Measurements from ENCODE around the gene LPP. TPM values are rescaled to one million over a fixed set of nuclear protein-coding genes. Genes with fewer than 3 reads are reported as not detected.
A peak's percentile ranks its signal among the peaks of the same experiment; 100 is the strongest.

Gene LPP
- total and polyA plus RNA-seq, 2 of the 13 experiments (the other 11 are each of a cell fraction or from before 2014, with no cell fraction given) = 19.2 to 29.9 TPM

DNA sequence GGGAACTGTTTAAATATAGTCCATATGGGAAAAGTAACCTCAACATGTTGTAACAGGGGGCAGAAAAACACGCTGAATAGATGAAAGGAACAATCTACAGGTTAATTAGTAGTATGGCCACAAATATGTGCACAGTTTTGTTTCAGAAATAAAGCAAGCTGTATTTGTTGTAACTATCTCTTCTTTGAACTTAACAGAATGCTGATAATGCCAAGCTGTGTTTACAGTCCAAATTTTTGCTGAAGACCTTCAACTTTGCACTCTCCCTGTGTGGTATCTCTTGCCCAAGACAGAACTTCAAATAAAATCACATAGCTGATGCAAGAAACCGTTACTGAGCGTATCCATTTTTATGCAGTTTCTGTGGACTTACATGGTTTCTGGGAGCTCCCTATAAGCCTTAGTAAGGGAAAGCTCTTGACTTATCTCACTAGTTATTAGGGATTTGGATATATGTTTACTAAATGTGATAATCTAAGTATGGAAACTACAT is 592.4 kb downstream of the LPP start (continued):
- TF ChIP-seq, protein P1, sequence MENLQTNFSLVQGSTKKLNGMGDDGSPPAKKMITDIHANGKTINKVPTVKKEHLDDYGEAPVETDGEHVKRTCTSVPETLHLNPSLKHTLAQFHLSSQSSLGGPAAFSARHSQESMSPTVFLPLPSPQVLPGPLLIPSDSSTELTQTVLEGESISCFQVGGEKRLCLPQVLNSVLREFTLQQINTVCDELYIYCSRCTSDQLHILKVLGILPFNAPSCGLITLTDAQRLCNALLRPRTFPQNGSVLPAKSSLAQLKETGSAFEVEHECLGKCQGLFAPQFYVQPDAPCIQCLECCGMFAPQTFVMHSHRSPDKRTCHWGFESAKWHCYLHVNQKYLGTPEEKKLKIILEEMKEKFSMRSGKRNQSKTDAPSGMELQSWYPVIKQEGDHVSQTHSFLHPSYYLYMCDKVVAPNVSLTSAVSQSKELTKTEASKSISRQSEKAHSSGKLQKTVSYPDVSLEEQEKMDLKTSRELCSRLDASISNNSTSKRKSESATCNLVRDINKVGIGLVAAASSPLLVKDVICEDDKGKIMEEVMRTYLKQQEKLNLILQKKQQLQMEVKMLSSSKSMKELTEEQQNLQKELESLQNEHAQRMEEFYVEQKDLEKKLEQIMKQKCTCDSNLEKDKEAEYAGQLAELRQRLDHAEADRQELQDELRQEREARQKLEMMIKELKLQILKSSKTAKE (CRISPR knock-in tag; IDR thresholded peaks at IDR 0.05; ENCODE audit: borderline replicate concordance) = no peak
- TF ChIP-seq TSC22D2 (CRISPR knock-in tag; IDR thresholded peaks at IDR 0.05; ENCODE audit: borderline replicate concordance) (0 out of 2 replicates have a peak, but pooled peaks have one; percentile 25), FOXJ3 (CRISPR knock-in tag; IDR thresholded peaks at IDR 0.05; ENCODE audit: borderline replicate concordance) (peak; percentile 100), TMF1 (CRISPR knock-in tag; IDR thresholded peaks at IDR 0.05; ENCODE audit: low read depth) (no peak), TP53 (CRISPR knock-in tag; conservative IDR thresholded peaks at IDR 0.05) (peak; percentile 90), RXRB (CRISPR knock-in tag; IDR thresholded peaks at IDR 0.05; ENCODE audit: borderline replicate concordance) (peak; percentile 95), ZNF468 (CRISPR knock-in tag; IDR thresholded peaks at IDR 0.05) (no peak), ZNF296 (CRISPR knock-in tag; conservative IDR thresholded peaks at IDR 0.05) (no peak), YEATS4 (CRISPR knock-in tag; IDR thresholded peaks at IDR 0.05; ENCODE audit: borderline replicate concordance) (peak; percentile 84), ZNF326 (CRISPR knock-in tag; IDR thresholded peaks at IDR 0.05; ENCODE audit: borderline replicate concordance) (no peak), ZNF678 (CRISPR knock-in tag; IDR thresholded peaks at IDR 0.05) (no peak), MAFK (conservative IDR thresholded peaks at IDR 0.05 in 1 of 2, IDR thresholded peaks at IDR 0.05 in 1 of 2; ENCODE audit: low read length in 2 of 2) (peak in 1 of 2 experiments; percentile 76; a peak in 3 of 4 replicates), ZNF879 (CRISPR knock-in tag; IDR thresholded peaks at IDR 0.05) (no peak), ISL2 (CRISPR knock-in tag; IDR thresholded peaks at IDR 0.05) (peak; percentile 100)
- TF ChIP-seq, protein P2, sequence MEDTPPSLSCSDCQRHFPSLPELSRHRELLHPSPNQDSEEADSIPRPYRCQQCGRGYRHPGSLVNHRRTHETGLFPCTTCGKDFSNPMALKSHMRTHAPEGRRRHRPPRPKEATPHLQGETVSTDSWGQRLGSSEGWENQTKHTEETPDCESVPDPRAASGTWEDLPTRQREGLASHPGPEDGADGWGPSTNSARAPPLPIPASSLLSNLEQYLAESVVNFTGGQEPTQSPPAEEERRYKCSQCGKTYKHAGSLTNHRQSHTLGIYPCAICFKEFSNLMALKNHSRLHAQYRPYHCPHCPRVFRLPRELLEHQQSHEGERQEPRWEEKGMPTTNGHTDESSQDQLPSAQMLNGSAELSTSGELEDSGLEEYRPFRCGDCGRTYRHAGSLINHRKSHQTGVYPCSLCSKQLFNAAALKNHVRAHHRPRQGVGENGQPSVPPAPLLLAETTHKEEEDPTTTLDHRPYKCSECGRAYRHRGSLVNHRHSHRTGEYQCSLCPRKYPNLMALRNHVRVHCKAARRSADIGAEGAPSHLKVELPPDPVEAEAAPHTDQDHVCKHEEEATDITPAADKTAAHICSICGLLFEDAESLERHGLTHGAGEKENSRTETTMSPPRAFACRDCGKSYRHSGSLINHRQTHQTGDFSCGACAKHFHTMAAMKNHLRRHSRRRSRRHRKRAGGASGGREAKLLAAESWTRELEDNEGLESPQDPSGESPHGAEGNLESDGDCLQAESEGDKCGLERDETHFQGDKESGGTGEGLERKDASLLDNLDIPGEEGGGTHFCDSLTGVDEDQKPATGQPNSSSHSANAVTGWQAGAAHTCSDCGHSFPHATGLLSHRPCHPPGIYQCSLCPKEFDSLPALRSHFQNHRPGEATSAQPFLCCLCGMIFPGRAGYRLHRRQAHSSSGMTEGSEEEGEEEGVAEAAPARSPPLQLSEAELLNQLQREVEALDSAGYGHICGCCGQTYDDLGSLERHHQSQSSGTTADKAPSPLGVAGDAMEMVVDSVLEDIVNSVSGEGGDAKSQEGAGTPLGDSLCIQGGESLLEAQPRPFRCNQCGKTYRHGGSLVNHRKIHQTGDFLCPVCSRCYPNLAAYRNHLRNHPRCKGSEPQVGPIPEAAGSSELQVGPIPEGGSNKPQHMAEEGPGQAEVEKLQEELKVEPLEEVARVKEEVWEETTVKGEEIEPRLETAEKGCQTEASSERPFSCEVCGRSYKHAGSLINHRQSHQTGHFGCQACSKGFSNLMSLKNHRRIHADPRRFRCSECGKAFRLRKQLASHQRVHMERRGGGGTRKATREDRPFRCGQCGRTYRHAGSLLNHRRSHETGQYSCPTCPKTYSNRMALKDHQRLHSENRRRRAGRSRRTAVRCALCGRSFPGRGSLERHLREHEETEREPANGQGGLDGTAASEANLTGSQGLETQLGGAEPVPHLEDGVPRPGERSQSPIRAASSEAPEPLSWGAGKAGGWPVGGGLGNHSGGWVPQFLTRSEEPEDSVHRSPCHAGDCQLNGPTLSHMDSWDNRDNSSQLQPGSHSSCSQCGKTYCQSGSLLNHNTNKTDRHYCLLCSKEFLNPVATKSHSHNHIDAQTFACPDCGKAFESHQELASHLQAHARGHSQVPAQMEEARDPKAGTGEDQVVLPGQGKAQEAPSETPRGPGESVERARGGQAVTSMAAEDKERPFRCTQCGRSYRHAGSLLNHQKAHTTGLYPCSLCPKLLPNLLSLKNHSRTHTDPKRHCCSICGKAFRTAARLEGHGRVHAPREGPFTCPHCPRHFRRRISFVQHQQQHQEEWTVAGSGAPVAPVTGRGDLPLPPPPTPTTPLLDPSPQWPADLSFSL (CRISPR knock-in tag; IDR thresholded peaks at IDR 0.05) = 0 out of 2 replicates have a peak, but pooled peaks have one; percentile 36
- TF ChIP-seq, protein P3, sequence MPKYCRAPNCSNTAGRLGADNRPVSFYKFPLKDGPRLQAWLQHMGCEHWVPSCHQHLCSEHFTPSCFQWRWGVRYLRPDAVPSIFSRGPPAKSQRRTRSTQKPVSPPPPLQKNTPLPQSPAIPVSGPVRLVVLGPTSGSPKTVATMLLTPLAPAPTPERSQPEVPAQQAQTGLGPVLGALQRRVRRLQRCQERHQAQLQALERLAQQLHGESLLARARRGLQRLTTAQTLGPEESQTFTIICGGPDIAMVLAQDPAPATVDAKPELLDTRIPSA (CRISPR knock-in tag; IDR thresholded peaks at IDR 0.05; ENCODE audit: borderline replicate concordance) = no peak
- TF ChIP-seq, protein P4, sequence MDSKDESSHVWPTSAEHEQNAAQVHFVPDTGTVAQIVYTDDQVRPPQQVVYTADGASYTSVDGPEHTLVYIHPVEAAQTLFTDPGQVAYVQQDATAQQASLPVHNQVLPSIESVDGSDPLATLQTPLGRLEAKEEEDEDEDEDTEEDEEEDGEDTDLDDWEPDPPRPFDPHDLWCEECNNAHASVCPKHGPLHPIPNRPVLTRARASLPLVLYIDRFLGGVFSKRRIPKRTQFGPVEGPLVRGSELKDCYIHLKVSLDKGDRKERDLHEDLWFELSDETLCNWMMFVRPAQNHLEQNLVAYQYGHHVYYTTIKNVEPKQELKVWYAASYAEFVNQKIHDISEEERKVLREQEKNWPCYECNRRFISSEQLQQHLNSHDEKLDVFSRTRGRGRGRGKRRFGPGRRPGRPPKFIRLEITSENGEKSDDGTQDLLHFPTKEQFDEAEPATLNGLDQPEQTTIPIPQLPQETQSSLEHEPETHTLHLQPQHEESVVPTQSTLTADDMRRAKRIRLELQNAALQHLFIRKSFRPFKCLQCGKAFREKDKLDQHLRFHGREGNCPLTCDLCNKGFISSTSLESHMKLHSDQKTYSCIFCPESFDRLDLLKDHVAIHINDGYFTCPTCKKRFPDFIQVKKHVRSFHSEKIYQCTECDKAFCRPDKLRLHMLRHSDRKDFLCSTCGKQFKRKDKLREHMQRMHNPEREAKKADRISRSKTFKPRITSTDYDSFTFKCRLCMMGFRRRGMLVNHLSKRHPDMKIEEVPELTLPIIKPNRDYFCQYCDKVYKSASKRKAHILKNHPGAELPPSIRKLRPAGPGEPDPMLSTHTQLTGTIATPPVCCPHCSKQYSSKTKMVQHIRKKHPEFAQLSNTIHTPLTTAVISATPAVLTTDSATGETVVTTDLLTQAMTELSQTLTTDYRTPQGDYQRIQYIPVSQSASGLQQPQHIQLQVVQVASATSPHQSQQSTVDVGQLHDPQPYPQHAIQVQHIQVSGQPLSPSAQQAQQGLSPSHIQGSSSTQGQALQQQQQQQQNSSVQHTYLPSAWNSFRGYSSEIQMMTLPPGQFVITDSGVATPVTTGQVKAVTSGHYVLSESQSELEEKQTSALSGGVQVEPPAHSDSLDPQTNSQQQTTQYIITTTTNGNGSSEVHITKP (CRISPR knock-in tag; IDR thresholded peaks at IDR 0.05; ENCODE audit: low read depth) = 0 out of 2 replicates have a peak, but pooled peaks have one; percentile 68
